ENCODE measurements around the gene CD1D. TPM values are rescaled to one million over a fixed set of nuclear protein-coding genes. Genes with fewer than 3 reads are reported as not detected.

Gene CD1D
- total RNA-seq, 1 experiment from 2014 or later = 7.2 TPM

GRCh38 chr1:158227904-158228623, 47.4 kb downstream of the CD1D start:
- Histone ChIP-seq H3K4me2 (ENCODE audit: low read depth, low read length, poor library complexity, severe bottlenecking) (no peak overlapping the region), H3K9me3 (ENCODE audit: low read length) (no peaks in the 10 kb centered on the region), H3K9ac (ENCODE audit: low read length) (no peak overlapping the region), H3K79me2 (ENCODE audit: low read length) (no peaks in the 10 kb centered on the region), H3K9me2 (replicated peaks; ENCODE audit: insufficient read depth, low read length) (no peaks in the 10 kb centered on the region), H3K27me3 (ENCODE audit: low read length) (no peaks in the 10 kb centered on the region), H3K4me3 (ENCODE audit: low read length) (no peak overlapping the region), H3K36me3 (ENCODE audit: insufficient read depth, low read length) (no peaks in the 10 kb centered on the region), H3K27ac (ENCODE audit: low read length) (no peak overlapping the region), H4K20me1 (ENCODE audit: insufficient read depth, low read depth, low read length) (no peaks in the 10 kb centered on the region), H3K4me1 (ENCODE audit: low read length) (no peaks in the 10 kb centered on the region), H2AFZ (ENCODE audit: low read length) (no peak overlapping the region)
- DNase-seq = no peak

Other genes with a start within 250 kb of the CD1D start
- not detected in 2 replicates for gene KIRREL1, start 187.2 kb upstream of the CD1D start, total RNA-seq (2014; rRNA removed; shearing (Covaris generic); ENCODE audit: low replicate concordance)
- 0.45 and 0.76 TPM in 2 replicates for gene CD1A, start 73.5 kb downstream of the CD1D start, total RNA-seq (2014; rRNA removed; shearing (Covaris generic); ENCODE audit: low replicate concordance)
- gene CD1C, start 109.0 kb downstream of the CD1D start, total RNA-seq (2014; rRNA removed; shearing (Covaris generic); ENCODE audit: low replicate concordance) = 59.4 and 60.1 TPM in 2 replicates
- not detected in 2 replicates for gene CD1B, start 150.6 kb downstream of the CD1D start, total RNA-seq (2014; rRNA removed; shearing (Covaris generic); ENCODE audit: low replicate concordance)
- gene CD1E, start 173.0 kb downstream of the CD1D start, total RNA-seq (2014; rRNA removed; shearing (Covaris generic); ENCODE audit: low replicate concordance) = not detected in 2 replicates
- not detected in 2 replicates for gene OR10T2, start 218.6 kb downstream of the CD1D start, total RNA-seq (2014; rRNA removed; shearing (Covaris generic); ENCODE audit: low replicate concordance)
- gene OR10K2, start 245.3 kb downstream of the CD1D start, total RNA-seq (2014; rRNA removed; shearing (Covaris generic); ENCODE audit: low replicate concordance) = not detected in 2 replicates